ENCODE results near the gene HDAC11. TPM values are rescaled to one million over a fixed set of nuclear protein-coding genes. Genes with fewer than 3 reads are reported as not detected.
"Not testable (repeated sequence)": the region's sequence is repeated elsewhere in the genome, so short reads cannot be mapped to it uniquely, and the experiment has no call there.

Gene HDAC11
- total RNA-seq, 1 donor from 2014 or later: 11.9 TPM

DNA sequence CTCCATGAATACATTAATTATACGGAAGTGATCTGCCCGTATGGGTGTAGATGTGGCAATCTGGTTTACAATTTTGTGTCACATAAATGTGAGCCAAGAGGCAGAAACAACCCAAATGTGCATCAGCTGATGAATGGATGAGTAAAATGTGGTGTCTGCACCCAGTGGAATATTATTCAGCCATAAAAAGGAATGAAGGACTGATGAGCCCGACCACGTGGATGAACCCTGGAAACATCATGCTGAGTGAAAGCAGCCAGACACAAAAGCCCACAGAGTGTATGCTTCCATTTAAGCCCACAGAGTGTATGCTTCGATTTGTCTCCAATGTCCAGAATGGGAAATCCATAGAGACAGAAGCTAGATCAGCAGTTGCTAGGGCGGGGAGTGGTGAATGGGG lies 41.2 kb downstream of the HDAC11 start:
- no peaks in the 10 kb centered on the region for H3K36me3 Mint-ChIP-seq (ENCODE audit: unreplicated experiment)
- H3K9me3 Mint-ChIP-seq (ENCODE audit: unreplicated experiment): no peaks in the 10 kb centered on the region
- no peak overlapping the region for H3K27ac Mint-ChIP-seq (ENCODE audit: unreplicated experiment)
- DNase-seq (ENCODE audit: extremely low spot score, unreplicated experiment): no peak
- TF ChIP-seq, protein P1, sequence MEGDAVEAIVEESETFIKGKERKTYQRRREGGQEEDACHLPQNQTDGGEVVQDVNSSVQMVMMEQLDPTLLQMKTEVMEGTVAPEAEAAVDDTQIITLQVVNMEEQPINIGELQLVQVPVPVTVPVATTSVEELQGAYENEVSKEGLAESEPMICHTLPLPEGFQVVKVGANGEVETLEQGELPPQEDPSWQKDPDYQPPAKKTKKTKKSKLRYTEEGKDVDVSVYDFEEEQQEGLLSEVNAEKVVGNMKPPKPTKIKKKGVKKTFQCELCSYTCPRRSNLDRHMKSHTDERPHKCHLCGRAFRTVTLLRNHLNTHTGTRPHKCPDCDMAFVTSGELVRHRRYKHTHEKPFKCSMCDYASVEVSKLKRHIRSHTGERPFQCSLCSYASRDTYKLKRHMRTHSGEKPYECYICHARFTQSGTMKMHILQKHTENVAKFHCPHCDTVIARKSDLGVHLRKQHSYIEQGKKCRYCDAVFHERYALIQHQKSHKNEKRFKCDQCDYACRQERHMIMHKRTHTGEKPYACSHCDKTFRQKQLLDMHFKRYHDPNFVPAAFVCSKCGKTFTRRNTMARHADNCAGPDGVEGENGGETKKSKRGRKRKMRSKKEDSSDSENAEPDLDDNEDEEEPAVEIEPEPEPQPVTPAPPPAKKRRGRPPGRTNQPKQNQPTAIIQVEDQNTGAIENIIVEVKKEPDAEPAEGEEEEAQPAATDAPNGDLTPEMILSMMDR (IDR thresholded peaks at IDR 0.05): no peak
- peaks cover 51% of the 10 kb centered on the region for H3K4me1 Mint-ChIP-seq (ENCODE audit: unreplicated experiment)
- no peaks in the 10 kb centered on the region for H3K27me3 Mint-ChIP-seq (ENCODE audit: unreplicated experiment)
- no peak overlapping the region for H3K4me3 Mint-ChIP-seq (ENCODE audit: unreplicated experiment)

DNA sequence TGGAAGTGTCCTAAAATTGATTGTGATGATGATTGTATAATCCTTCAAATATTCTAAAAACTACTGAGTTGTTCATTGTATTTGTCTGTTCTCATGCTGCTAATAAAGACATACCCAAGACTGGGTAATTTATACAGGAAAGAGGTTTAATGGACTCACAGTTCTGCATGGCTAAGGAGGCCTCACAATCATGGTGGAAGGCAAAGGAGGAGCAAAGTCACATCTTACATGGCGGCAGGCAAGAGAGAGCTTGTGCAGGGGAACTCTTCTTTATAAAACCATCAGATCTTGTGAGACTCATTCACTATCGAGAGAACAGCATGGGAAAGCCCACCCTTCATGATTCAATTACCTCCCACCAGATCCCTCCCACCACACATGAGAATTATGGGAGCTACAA lies 41.6 kb downstream of the HDAC11 start:
- H3K4me1 Mint-ChIP-seq (ENCODE audit: unreplicated experiment): peaks cover 54% of the 10 kb centered on the region
- H3K4me3 Mint-ChIP-seq (ENCODE audit: unreplicated experiment); H3K9me3 Mint-ChIP-seq (ENCODE audit: unreplicated experiment); H3K27ac Mint-ChIP-seq (ENCODE audit: unreplicated experiment); DNase-seq (ENCODE audit: extremely low spot score, unreplicated experiment); H3K36me3 Mint-ChIP-seq (ENCODE audit: unreplicated experiment); H3K27me3 Mint-ChIP-seq (ENCODE audit: unreplicated experiment): not testable (repeated sequence)

DNA sequence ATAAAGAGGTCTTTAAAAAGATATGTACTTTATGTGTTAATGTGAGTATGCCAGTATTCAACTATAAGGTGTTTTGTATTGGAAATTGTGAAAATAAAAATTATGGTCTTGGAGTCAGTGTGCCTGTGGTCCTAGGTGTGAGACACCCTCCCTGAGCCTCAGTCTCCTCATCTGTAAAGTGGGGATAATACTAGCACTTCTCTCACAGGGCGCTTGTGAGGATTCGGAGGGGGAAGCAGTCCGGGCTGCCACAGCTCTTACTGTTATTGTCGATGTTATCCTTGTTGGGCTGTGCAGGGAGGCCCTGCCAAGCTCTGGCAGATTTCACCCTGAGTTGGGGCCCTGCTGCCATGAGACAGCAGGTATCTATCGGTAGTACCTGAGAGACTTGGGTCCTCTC lies 42.1 kb downstream of the HDAC11 start:
- no peak for DNase-seq (ENCODE audit: extremely low spot score, unreplicated experiment)
- Mint-ChIP-seq H3K4me1 (ENCODE audit: unreplicated experiment) (peaks cover 53% of the 10 kb centered on the region), H3K27me3 (ENCODE audit: unreplicated experiment) (no peaks in the 10 kb centered on the region), H3K36me3 (ENCODE audit: unreplicated experiment) (no peaks in the 10 kb centered on the region), H3K27ac (ENCODE audit: unreplicated experiment) (no peak overlapping the region), H3K4me3 (ENCODE audit: unreplicated experiment) (no peak overlapping the region), H3K9me3 (ENCODE audit: unreplicated experiment) (no peaks in the 10 kb centered on the region)
- TF ChIP-seq, protein P1 (IDR thresholded peaks at IDR 0.05): no peak

DNA sequence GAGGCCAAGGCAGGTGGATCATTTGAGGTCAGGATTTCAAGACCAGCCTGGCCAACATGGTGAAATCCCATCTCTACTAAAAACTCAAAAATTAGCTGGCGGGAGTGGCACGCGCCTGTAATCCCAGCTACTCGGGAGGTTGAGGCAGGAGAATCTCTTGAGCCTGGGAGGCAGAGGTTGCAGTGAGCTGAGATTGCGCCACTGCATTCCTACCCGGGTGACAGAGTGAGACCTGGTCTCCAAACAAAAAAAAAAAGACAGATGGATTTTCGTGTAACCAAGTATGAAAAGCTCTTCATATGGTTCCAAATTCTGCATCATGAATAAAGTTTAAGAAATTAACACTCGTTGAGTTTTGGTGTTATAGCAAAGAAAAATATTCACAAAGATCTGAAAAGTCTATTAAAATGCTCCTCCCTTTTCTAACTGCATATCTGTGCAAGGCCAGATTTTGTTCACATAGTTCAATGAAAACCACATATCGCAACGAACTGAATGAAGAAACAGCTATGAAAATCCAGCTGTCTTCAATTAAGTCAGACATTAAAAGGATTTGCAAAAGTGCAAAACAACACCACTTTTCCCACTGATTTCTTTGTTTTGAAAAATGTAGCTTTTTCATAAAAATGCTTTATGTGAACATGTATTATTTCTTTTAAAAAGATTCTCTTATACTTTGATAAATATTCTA lies 45.0 kb downstream of the HDAC11 start:
- peak overlapping the region; percentile 98 for H3K27ac Mint-ChIP-seq (ENCODE audit: unreplicated experiment)
- H3K9me3 Mint-ChIP-seq (ENCODE audit: unreplicated experiment): no peaks in the 10 kb centered on the region
- H3K4me1 Mint-ChIP-seq (ENCODE audit: unreplicated experiment): peaks cover 45% of the 10 kb centered on the region
- DNase-seq (ENCODE audit: extremely low spot score, unreplicated experiment): no peak
- H3K27me3 Mint-ChIP-seq (ENCODE audit: unreplicated experiment): no peaks in the 10 kb centered on the region
- no peaks in the 10 kb centered on the region for H3K36me3 Mint-ChIP-seq (ENCODE audit: unreplicated experiment)
- H3K4me3 Mint-ChIP-seq (ENCODE audit: unreplicated experiment): no peak overlapping the region
- TF ChIP-seq, protein P1 (IDR thresholded peaks at IDR 0.05): no peak

DNA sequence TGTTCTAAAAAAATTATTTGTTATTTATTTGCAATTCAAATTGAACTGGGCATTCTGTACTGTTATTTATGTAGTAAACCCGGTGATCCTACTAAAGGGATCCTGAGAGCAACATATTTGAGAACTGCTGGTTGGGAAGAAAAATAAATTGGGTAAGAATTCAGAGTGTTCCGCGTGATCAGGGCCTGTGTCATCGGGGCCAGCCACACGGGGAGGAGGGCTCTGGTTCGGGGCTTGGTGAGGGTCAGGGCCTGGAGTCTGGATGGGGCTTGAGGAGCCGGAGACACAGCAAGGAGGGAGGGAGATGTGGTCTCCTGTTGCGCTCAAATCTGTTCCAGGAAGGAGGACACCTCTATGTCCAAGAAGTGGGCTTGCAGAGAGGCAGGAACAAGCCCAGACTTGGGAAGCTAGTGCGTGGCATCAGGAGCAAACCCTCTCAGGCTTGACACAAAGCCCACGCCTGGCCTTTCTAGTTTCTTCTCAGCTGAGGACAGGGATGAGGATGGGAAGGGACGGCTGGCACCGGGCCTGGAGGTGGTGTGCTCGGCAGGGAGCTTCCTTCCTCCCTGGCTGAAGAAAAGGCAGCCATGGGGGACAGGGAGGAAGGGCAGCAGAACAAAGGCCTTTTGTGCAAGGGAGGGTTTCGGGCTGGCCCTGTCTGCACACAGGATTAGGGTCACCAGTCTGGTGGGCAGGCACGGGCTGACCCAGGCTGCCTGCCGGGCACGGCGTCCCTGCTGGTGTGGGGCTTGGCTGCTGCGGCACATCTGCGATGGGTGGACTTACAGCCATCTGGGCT lies 45.9 kb downstream of the HDAC11 start:
- H3K9me3 Mint-ChIP-seq (ENCODE audit: unreplicated experiment): no peaks in the 10 kb centered on the region
- H3K4me1 Mint-ChIP-seq (ENCODE audit: unreplicated experiment): peaks cover 43% of the 10 kb centered on the region
- H3K36me3 Mint-ChIP-seq (ENCODE audit: unreplicated experiment): no peaks in the 10 kb centered on the region
- DNase-seq (ENCODE audit: extremely low spot score, unreplicated experiment): no peak
- no peaks in the 10 kb centered on the region for H3K27me3 Mint-ChIP-seq (ENCODE audit: unreplicated experiment)
- H3K27ac Mint-ChIP-seq (ENCODE audit: unreplicated experiment): peak overlapping the region; percentile 98
- H3K4me3 Mint-ChIP-seq (ENCODE audit: unreplicated experiment): no peak overlapping the region
- TF ChIP-seq, protein P1 (IDR thresholded peaks at IDR 0.05): no peak
